Heart left ventricle (tissue), 13 donors: Measurements from ENCODE around the gene MMP17.

Source experiments
- CTCF ChIP-seq, 12 donors: fragments of 200-600 bp; sonication (generic) in 4 of 12; IDR thresholded peaks; one replicate each; pipeline versions ENCODE4 v1.5.0 to v1.8.0; 2018 to 2022; ENCODE audit warnings: antibody characterized with exemption in 12 of 12, mild to moderate bottlenecking in 5 of 12
- POLR2A ChIP-seq, 2 donors: fragments of 450-650 bp; IDR thresholded peaks; one replicate each; pipeline ENCODE4 v1.6.1; 2017; ENCODE audit warnings: antibody characterized with exemption in 2 of 2, mild to moderate bottlenecking in 2 of 2, moderate library complexity in 2 of 2
- donor health status: ischemic (EF 13 %, LVEDD 7.1; RV severe dilation, severe dysfunction).
- donor health status: DM: no; HTN: yes; CAD: no.
- donor health status: DM: no; HTN: no; CAD: no.
- donor health status: ischemic (EF 25% LVEDD 6.9; RV normal size, moderate dysfunction).
- donor health status: ischemic (EF 25% LVEDD 5.7; RV mildly dilated, moderate dysfunction).
- donor health status: ischemic (EF 35%, LVEDD 5.7; RV mildly dilated, moderate dysfunction).
- donor health status: nonischemic (EF 11% LVEDD 7.7; RV severe dilation, severe dysfunction).
- donor health status: DM: yes; HTN: yes; CAD: no.
- donor health status: PGD.
- donor health status: ischemic (EF 29% LVEDD 5.4; RV normal size, mild dysfunction).
- donor health status: nonischemic (EF 23%, LVEDD 6.1; RV moderate dilation, normal function).

GRCh38 chr12:131788070-131788469 is 40.1 kb upstream of the MMP17 start:
- TF ChIP-seq CTCF (IDR thresholded peaks at IDR 0.05) = no peak
- TF ChIP-seq POLR2A (IDR thresholded peaks at IDR 0.05) = no peak
